Stimulated activated CD8-positive, alpha-beta memory T cell treated with anti-CD3 and anti-CD28 coated beads, Interleukin-7, amount 100 ng/mL, for 4 hours (primary cell): Measurements from ENCODE around the gene ARHGAP22.

Experiments
- DNase-seq, 2 donors: peaks; one replicate each; pipeline ENCODE4 v3.0.0-alpha.2; 2020; ENCODE audit warnings: low read depth in 2 of 2

The ARHGAP22 gene

DNA sequence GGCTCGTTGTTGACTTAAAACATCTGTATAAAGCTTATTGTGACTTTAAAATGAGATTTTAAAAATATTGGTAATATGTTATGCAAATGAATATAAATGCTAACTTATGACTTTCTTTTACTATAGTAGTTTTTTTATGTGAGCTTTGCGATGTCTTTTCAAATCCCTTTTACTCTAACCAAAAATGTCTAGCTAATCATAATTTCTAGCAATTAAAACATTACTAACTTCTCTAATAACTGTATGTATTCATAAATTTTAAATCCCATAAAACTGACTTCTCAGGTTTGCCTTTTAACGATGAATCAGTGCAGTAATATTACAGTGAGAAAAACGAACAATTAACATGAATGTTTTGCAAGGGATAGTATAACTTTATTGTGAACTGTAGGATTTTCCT is 185.2 kb downstream of the ARHGAP22 start:
- no peak for DNase-seq

DNA sequence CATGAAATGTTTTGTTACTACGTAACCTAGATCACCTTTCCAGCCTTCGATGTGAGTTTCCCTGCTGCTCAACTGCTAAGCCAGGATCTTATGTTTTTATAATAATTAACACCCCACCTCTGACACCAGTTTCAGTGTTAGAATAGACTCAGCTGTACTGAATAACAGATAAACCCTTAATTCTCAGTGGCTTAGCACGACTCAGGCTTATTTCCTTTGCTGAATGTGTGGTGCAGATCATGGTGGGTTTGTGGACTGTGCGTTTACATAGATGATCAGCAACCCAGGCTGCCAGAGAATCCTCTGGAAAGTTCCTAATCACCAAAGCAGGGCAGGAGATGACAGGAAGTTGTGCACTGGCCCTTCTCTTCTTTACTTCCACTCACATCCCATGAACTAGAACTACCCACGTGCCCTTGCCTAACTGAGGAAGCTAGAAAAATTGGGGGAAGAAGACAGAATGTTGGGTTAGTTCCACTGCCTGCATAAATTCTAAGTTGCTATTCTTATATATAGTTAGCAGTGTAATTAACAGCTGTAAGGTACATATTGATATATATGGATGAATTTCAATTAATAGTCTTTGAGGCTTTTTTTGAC is 186.6 kb downstream of the ARHGAP22 start:
- DNase-seq, result no peak

GRCh38 chr10:48417374-48417773 is 187.5 kb downstream of the ARHGAP22 start:
- no peak for DNase-seq

GRCh38 chr10:48416584-48417232 is 188.2 kb downstream of the ARHGAP22 start:
- DNase-seq, result no peak

DNA sequence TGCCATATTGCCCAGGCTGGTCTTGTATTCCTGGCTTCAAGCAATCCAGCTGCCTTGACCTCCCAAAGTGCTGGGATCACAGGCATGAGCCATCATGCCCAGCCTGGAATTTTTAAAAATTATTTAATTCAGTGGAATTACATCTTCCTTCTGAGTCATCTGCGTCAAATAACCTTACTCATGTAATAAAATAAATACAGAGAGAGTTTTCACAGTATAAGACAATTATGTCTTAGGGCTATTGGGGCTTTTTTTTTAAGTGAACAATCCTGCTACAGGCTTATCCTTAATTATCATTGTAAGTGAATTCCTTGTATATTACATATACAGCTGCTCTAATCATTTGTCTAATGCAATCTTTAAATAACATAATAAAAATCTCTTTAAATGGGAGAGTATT is 190.1 kb downstream of the ARHGAP22 start:
- no peak for DNase-seq

DNA sequence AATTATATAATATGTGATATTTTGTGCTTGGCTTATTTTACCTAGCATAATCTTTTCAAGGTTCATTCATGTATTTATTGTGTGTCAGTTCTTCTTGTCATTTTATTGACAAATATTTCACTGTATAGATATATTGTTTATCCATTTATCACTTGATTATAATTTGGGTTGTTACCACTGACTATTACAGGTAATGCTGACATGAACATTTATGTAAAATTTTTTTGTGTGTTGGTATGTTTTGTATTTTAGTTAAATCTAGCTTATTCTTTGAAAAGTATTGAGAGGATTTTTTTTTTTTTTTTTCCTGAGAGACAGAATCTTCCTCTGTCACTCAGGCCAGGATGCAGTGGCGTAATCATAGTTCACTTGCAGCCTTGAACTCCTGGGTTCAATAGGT is 190.7 kb downstream of the ARHGAP22 start:
- no peak for DNase-seq

DNA sequence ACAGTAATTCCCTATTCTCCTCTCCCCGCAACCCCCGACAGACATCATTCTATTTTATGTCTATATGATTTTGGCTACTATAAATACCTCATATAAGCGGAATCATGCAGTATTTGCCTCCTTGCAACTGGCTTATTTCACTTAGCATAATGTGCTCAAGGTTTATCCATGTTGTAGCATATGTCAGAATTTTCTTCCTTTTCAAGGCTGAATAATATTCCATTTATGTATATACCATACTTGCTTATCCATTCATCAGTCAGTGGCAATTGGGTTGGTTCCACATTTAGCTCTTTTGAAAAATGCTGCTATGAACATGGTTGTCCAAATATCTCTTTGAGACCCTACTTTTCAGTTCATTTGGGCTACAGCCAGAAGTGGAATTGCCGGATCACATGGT is 191.9 kb downstream of the ARHGAP22 start:
- DNase-seq, result no peak

DNA sequence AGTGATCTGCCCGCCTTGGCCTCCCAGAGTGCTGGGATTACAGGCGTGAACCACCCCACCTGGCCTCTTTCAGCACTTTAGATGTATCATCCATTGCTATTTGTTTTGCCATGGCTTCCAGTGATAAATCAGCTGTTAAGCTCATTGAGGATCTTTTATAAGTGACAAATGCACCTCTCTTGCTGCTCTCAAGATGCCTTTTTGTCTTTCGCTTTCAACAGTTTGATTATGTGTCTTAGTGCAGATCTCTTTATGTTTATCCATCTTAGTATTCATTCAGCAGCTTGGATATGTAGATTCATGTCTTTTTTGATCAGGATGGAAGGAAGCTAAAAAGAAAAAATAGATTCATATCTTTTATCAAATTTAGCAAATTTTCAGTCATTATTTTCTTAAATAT is 192.8 kb downstream of the ARHGAP22 start:
- DNase-seq, result no peak

GRCh38 chr10:48411510-48411909 is 193.4 kb downstream of the ARHGAP22 start:
- no peak for DNase-seq

- no peak for DNase-seq
Observed at GRCh38 chr10:48410503-48410902, 194.4 kb downstream of the ARHGAP22 start.

- DNase-seq, result no peak
Observed at GRCh38 chr10:48406658-48407057, 198.2 kb downstream of the ARHGAP22 start.

DNA sequence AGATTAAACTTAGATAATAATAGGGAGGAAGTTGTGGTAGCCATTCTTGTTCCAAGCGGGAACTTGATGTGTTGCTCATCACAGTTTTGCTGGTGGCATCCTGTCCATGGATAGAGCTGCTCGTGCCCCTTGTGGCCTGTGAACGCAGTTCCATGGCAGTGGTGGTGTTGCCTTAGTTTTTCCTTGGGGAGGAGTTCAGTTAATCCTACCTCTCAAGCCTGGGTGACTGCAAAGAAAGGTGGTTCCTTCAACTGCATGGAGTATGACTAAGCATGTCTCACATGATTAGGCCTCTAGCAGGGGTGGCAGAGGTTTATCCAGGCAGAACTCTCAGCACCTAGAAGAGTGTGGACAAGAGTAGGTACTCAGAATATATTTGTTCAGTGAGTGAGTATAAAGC is 198.7 kb downstream of the ARHGAP22 start:
- DNase-seq, result no peak

GRCh38 chr10:48404646-48405045 is 200.2 kb downstream of the ARHGAP22 start:
- DNase-seq, result no peak

GRCh38 chr10:48400850-48401220 is 204.0 kb downstream of the ARHGAP22 start:
- no peak for DNase-seq

DNA sequence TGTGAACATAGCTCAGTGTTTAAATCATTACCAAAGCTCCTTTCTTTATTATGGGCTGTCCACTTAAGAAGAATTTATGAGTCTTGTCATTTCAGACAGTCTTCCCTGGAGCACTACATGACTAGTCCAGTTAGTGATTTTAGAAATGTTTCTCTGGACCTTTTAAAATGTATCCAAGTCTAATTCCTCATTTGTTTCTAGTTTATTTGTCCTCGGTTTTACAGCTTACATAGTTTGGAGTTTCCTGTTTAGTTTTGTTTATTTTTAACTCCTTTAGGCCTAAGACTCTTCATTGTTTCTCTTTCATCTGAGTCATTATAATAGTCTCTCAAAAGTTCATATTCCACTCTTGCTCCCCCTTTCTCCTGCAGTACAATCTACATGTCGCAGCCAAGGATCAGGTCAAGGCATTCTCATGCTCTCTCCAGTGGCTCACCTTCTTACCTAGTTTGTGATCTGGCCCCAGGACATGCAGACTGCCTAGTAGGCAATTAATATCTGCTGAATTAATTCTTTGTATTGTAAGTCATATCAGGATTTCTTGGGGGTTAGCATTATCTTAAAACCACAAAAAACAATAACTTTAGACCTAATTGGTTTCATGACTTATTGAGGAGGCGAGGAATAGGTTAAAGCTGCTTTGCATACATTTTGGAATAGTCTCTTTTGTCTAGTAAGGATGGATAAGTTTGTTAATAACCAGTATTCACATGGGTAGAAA is 204.6 kb downstream of the ARHGAP22 start:
- DNase-seq, result no peak

DNA sequence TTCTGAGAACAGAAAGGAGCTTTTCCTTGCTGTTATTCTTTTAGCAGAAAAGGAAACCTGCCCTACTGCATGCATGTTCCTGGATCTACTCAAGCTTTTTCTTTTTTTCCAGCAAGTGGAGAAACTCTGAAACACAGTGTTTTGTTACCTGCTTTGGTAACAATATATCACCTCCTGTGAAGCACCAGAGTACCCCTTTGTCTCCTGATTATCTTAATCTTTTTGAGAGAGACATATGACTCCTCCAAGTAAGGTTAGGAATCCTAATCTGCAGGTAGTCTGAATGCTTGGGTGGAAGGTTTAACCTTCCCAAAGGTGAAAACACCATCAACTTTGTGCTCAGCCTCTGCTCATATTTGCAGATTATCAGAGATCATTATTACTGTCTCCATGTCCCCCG is 205.3 kb downstream of the ARHGAP22 start:
- DNase-seq, result no peak

GRCh38 chr10:48399056-48399541 is 205.8 kb downstream of the ARHGAP22 start:
- no peak for DNase-seq

GRCh38 chr10:48398261-48398660 is 206.6 kb downstream of the ARHGAP22 start:
- DNase-seq, result no peak
